Kidney epithelial cell (primary cell): ENCODE results near the gene MX2. TPM values are rescaled to one million over a fixed set of nuclear protein-coding genes. Genes with fewer than 3 reads are reported as not detected.

ENCODE experiments used
- DNase-seq: peaks from one replicate; pipeline ENCODE4 v3.0.0-alpha.2; 2010; ENCODE audit warnings: low read depth
- H3K27me3 ChIP-seq: 2 replicates; pipeline ENCODE4 v1.6.0; 2011; ENCODE audit warnings: low read length; ENCODE audit not compliant: control insufficient read depth, insufficient read depth
- H3K36me3 ChIP-seq: 2 replicates; pipeline ENCODE4 v1.5.1; 2011; ENCODE audit warnings: low read length; ENCODE audit not compliant: control insufficient read depth, insufficient read depth
- H3K4me3 ChIP-seq: 2 replicates; pipeline ENCODE4 v1.5.1; 2011; ENCODE audit warnings: low read depth, mild to moderate bottlenecking, control low read depth, low read length
- total RNA-seq: library from RNA; depleted of rRNA; stranded (reverse); fragments of >200 nt; gene quantifications from 2 replicates; pipeline ENCODE4 v1.2.3, GENCODE V29; 2015
- TF ChIP-seq, protein P1 (sequence below): IDR thresholded peaks from 2 replicates; pipeline ENCODE4 v1.5.1; 2011; ENCODE audit warnings: mild to moderate bottlenecking, moderate library complexity, low read length, control low read depth, inconsistent platforms; ENCODE audit not compliant: insufficient read depth, poor library complexity, severe bottlenecking

Gene MX2
- total RNA-seq, 1 donor from 2014 or later: 1.4 TPM

DNA sequence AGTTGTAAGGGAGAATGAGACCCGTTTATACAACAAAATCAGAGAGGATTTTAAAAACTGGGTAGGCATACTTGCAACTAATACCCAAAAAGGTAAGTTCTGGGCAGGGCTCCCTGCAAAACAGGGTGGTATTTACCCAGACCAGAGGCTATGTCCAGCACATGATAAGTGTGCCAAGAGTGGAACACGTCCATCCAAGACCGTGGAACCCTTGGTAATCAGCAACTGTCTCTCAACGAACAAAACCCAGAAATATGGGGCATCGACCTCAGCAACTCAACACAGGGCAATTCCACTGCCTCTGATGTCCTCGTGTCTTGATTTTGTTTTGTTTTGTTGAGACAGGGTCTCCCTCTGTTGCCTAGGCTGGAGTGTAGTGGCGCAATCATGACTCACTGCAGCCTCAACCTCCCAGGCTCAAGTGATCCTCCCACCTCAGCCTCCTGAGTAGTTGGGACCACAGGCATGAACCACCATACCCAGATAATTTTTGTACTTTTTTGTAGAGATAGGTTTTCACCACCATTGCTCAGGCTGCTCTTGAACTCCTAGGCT is 37.5 kb downstream of the MX2 start:
- H3K4me3 ChIP-seq: no peak overlapping the region
- TF ChIP-seq, protein P1, sequence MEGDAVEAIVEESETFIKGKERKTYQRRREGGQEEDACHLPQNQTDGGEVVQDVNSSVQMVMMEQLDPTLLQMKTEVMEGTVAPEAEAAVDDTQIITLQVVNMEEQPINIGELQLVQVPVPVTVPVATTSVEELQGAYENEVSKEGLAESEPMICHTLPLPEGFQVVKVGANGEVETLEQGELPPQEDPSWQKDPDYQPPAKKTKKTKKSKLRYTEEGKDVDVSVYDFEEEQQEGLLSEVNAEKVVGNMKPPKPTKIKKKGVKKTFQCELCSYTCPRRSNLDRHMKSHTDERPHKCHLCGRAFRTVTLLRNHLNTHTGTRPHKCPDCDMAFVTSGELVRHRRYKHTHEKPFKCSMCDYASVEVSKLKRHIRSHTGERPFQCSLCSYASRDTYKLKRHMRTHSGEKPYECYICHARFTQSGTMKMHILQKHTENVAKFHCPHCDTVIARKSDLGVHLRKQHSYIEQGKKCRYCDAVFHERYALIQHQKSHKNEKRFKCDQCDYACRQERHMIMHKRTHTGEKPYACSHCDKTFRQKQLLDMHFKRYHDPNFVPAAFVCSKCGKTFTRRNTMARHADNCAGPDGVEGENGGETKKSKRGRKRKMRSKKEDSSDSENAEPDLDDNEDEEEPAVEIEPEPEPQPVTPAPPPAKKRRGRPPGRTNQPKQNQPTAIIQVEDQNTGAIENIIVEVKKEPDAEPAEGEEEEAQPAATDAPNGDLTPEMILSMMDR: no peak
- peaks cover 2% of the 10 kb centered on the region for H3K27me3 ChIP-seq
- no peaks in the 10 kb centered on the region for H3K36me3 ChIP-seq
- no peak for DNase-seq

DNA sequence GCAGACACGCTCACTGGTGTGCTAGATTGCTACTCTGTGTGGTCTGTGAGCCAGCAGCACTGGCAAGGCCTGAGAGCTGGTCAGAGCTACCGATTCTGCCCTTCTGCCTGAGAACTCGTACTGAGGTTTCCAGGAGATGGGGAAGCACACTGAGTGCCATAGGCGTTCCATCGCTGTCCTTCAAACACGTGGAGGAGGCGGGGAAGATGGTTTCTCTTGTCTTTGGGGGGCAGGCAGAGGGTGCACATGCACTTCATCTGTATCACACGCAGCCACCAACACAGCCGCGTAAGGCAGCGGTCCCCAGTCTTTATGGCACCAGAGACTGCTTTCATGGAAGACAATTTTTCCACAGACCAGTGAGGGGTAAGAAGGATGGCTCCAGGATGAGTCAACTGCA is 40.4 kb downstream of the MX2 start:
- TF ChIP-seq, protein P1: no peak
- no peaks in the 10 kb centered on the region for H3K36me3 ChIP-seq
- no peak for DNase-seq
- H3K27me3 ChIP-seq: peaks cover 2% of the 10 kb centered on the region
- H3K4me3 ChIP-seq: no peak overlapping the region

DNA sequence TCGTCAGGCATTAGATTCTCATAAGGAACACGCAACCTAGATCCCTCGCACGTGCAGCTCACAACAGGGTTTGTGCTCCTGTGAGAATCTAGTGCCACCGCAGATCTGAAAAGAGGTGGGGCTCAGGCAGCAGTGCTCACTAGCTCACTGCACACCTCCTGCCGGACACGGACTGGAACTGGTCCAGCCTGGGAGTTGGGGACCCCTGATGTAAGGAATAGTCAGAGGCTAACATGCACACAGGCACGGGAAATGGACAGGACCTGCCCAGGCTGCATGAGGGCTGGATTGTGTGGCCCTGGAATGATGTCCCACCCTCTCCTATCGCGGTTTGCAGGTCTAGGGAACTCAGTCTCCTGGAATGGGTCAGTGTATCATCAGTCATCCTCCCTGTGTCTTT is 41.0 kb downstream of the MX2 start:
- DNase-seq: no peak
- Histone ChIP-seq H3K36me3 (no peaks in the 10 kb centered on the region), H3K27me3 (peaks cover 4% of the 10 kb centered on the region), H3K4me3 (no peak overlapping the region)
- TF ChIP-seq, protein P1: no peak

DNA sequence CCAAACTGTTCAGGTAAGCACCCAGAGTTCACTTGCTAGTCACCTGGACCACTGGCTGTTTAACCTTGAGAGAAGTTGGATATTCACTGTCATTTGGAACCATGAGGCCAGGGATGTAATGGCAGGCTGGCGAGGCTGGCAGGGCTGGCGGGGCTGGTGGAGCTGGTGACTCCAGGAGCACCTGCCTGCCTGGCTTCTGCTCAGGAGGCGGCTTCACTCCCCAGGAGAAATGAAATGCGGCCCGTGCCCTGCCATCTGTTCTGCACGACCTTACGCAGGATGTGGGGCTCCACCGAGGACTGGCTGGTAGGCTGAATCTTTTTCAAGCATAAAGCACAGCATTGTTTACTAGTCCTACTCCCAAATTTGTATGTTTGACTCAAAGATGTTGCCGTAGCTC is 41.5 kb downstream of the MX2 start:
- H3K27me3 ChIP-seq: peaks cover 4% of the 10 kb centered on the region
- TF ChIP-seq, protein P1: no peak
- DNase-seq: no peak
- no peaks in the 10 kb centered on the region for H3K36me3 ChIP-seq
- no peak overlapping the region for H3K4me3 ChIP-seq

DNA sequence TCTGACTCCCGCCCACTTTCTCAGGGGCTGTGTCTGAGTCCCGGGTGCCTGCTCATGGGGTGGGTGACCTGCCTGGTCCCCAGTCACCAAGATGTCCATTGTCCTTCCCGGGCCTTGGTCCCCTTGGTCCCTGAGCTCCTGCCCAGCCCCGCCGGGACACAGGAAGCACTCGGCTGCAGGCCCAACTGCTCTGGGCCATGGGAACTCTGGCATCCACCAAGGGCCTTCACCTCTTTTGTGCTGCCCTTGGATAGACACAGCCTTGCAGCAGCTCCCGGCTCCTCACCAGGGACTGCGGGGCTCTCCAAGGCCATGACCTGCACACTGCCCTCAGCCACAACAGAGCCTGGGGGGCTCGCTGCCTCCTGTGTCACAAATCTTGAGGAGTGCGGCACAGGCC is 42.1 kb downstream of the MX2 start:
- Histone ChIP-seq H3K27me3 (peaks cover 4% of the 10 kb centered on the region), H3K36me3 (no peaks in the 10 kb centered on the region), H3K4me3 (no peak overlapping the region)
- DNase-seq: no peak
- TF ChIP-seq, protein P1: no peak

DNA sequence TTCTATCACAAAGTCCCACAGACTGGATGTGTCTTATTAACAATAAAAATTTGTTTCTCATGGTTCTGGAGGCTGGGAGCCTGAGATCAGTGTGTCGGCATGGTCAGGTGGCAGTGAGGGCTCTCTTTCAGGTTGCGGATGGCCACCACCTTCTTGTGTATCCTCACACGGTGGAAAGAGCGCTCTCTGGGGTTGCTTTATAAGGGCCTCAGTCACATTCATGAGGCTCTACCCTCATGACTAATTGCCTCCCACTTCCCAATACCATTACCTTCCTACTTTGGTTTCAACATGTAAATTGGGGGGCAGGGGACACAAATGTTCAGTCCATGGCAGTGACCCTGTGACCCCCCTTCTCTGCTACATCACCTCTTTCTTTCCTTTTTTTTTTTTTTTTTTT is 43.5 kb downstream of the MX2 start:
- no peaks in the 10 kb centered on the region for H3K36me3 ChIP-seq
- TF ChIP-seq, protein P1: no peak
- no peak overlapping the region for H3K4me3 ChIP-seq
- H3K27me3 ChIP-seq: peaks cover 4% of the 10 kb centered on the region
- no peak for DNase-seq
